Measurements from ENCODE around the gene TMEM144.

- TF ChIP-seq CTCF (IDR thresholded peaks at IDR 0.05) (no peak), POLR2A (IDR thresholded peaks at IDR 0.05) (no peak)
Observed at GRCh38 chr4:158254292-158254691, 44.0 kb downstream of the TMEM144 start.
